DND-41 (cell line): ENCODE data around the gene MAPK8IP1.
A peak's percentile ranks its signal among the peaks of the same experiment; 100 is the strongest.
"Not testable (repeated sequence)": the region's sequence is repeated elsewhere in the genome, so short reads cannot be mapped to it uniquely, and the experiment has no call there.

ENCODE experiments used
- ATAC-seq: fragments of 200-7000 bp; cut with Tn5 transposase; 3 replicates; pipeline ENCODE4 v1.9.1; 2021; ENCODE audit warnings: low read depth; ENCODE audit not compliant: insufficient read depth
- DNase-seq: peaks from one replicate; pipeline ENCODE4 v3.0.0-alpha.2; 2020
- H2AFZ ChIP-seq: 2 replicates; pipeline ENCODE4 v1.6.0; 2012; ENCODE audit warnings: low read depth, low read length
- H3K27ac ChIP-seq: 2 replicates; pipeline ENCODE4 v1.5.1; 2012; ENCODE audit warnings: low read length, inconsistent platforms
- H3K27me3 ChIP-seq: fragments of 200-600 bp; sonication (generic); 2 replicates; pipeline ENCODE4 v1.6.0; 2012; ENCODE audit warnings: low read length, mild to moderate bottlenecking, inconsistent platforms; ENCODE audit not compliant: insufficient read depth, poor library complexity
- H3K36me3 ChIP-seq: 2 replicates; pipeline ENCODE4 v1.5.1; 2012; ENCODE audit warnings: low read length, inconsistent platforms; ENCODE audit not compliant: insufficient read depth
- H3K4me1 ChIP-seq: 2 replicates; pipeline ENCODE4 v1.5.1; 2012; ENCODE audit warnings: mild to moderate bottlenecking, low read length; ENCODE audit not compliant: insufficient read depth
- H3K4me2 ChIP-seq: 2 replicates; pipeline ENCODE4 v1.6.0; 2012; ENCODE audit warnings: mild to moderate bottlenecking, moderate library complexity, low read length, inconsistent platforms; ENCODE audit not compliant: insufficient read depth
- H3K4me3 ChIP-seq, 2 experiments: fragments of 200-600 bp in 1 of 2; shearing (Covaris generic) in 1 of 2; 2 replicates each; pipeline ENCODE4 v1.5.1; 2012 to 2016; ENCODE audit warnings: inconsistent platforms in 2 of 2, low read length in 2 of 2, mild to moderate bottlenecking in 2 of 2, low read depth in 1 of 2, moderate library complexity in 1 of 2
- H3K79me2 ChIP-seq: 2 replicates; pipeline ENCODE4 v1.6.0; 2012; ENCODE audit warnings: low read length, inconsistent platforms; ENCODE audit not compliant: insufficient read depth
- H3K9ac ChIP-seq: 2 replicates; pipeline ENCODE4 v1.6.0; 2012; ENCODE audit warnings: low read depth, mild to moderate bottlenecking, inconsistent platforms, low read length, moderate library complexity
- H3K9me3 ChIP-seq: 2 replicates; pipeline ENCODE4 v1.5.1; 2012; ENCODE audit warnings: low read length, moderate library complexity, mild to moderate bottlenecking, inconsistent platforms; ENCODE audit not compliant: insufficient read depth, severe bottlenecking
- H4K20me1 ChIP-seq: 2 replicates; pipeline ENCODE4 v1.6.0; 2012; ENCODE audit warnings: low read length; ENCODE audit not compliant: insufficient read depth
- EZH2 ChIP-seq: IDR thresholded peaks from 3 replicates; pipeline ENCODE4 v1.6.1; 2012; ENCODE audit warnings: borderline replicate concordance, low read depth, mild to moderate bottlenecking, moderate library complexity, low read length, inconsistent platforms; ENCODE audit not compliant: severe bottlenecking
- TF ChIP-seq, protein P1 (sequence below): IDR thresholded peaks from 2 replicates; pipeline ENCODE4 v1.5.1; 2012; ENCODE audit warnings: borderline replicate concordance, low read length, moderate library complexity, mild to moderate bottlenecking; ENCODE audit not compliant: poor library complexity, severe bottlenecking; ENCODE audit errors: extremely low read depth

Gene MAPK8IP1

DNA sequence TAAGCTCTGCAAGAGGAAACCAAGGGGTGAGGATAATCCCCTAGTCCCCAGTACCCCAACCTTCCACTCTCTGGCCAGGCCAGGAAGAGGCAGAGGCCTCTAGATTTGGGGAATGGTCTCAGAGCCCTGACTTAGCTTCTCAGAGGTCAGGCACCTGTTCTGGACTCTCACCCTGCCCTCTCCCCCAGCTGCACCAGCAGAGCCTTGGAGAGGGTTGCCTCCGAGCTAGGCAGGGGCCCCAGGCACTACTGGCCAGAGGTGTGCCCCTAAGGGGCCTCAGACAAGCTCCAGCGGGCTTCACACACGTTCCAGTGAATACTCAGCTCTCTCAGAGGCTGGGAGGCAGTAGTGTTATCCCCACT lies 13.6 kb downstream of the MAPK8IP1 start:
- Histone ChIP-seq H3K9ac (no peak overlapping the region), H3K36me3 (no peaks in the 10 kb centered on the region), H4K20me1 (peaks cover 5% of the 10 kb centered on the region; the same call in 1 of the 2 replicates), H3K4me2 (no peak overlapping the region), H3K9me3 (no peaks in the 10 kb centered on the region), H3K4me3 (no peak overlapping the region), H2AFZ (no peak overlapping the region), H3K27me3 (no peaks in the 10 kb centered on the region), H3K79me2 (no peaks in the 10 kb centered on the region), H3K27ac (no peak overlapping the region), H3K4me1 (no peaks in the 10 kb centered on the region)
- DNase-seq: no peak
- no peak for TF ChIP-seq EZH2
- TF ChIP-seq, protein P1, sequence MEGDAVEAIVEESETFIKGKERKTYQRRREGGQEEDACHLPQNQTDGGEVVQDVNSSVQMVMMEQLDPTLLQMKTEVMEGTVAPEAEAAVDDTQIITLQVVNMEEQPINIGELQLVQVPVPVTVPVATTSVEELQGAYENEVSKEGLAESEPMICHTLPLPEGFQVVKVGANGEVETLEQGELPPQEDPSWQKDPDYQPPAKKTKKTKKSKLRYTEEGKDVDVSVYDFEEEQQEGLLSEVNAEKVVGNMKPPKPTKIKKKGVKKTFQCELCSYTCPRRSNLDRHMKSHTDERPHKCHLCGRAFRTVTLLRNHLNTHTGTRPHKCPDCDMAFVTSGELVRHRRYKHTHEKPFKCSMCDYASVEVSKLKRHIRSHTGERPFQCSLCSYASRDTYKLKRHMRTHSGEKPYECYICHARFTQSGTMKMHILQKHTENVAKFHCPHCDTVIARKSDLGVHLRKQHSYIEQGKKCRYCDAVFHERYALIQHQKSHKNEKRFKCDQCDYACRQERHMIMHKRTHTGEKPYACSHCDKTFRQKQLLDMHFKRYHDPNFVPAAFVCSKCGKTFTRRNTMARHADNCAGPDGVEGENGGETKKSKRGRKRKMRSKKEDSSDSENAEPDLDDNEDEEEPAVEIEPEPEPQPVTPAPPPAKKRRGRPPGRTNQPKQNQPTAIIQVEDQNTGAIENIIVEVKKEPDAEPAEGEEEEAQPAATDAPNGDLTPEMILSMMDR: no peak
- ATAC-seq: no peak

- no peaks in the 10 kb centered on the region for H3K36me3 ChIP-seq
- ATAC-seq (peak; percentile 61), DNase-seq (peak; percentile 40)
- TF ChIP-seq EZH2: no peak
- H3K27me3 ChIP-seq: no peaks in the 10 kb centered on the region
- no peak overlapping the region for H3K9ac ChIP-seq
- no peaks in the 10 kb centered on the region for H3K4me1 ChIP-seq
- H2AFZ ChIP-seq: no peak overlapping the region
- H3K27ac ChIP-seq: no peak overlapping the region
- H4K20me1 ChIP-seq: peaks cover 5% of the 10 kb centered on the region; the same call in 1 of the 2 replicates
- H3K4me2 ChIP-seq: no peak overlapping the region
- H3K4me3 ChIP-seq: no peak overlapping the region
- no peaks in the 10 kb centered on the region for H3K79me2 ChIP-seq
- H3K9me3 ChIP-seq: no peaks in the 10 kb centered on the region
These were observed 14.2 kb downstream of the MAPK8IP1 start for GRCh38 chr11:45899448-45900174.

GRCh38 chr11:45900175-45900800 lies 14.8 kb downstream of the MAPK8IP1 start:
- not testable (repeated sequence) for H3K27me3 ChIP-seq, H4K20me1 ChIP-seq, H3K4me1 ChIP-seq, H3K4me3 ChIP-seq, DNase-seq, ATAC-seq, H3K9ac ChIP-seq, H3K4me2 ChIP-seq, H3K36me3 ChIP-seq, H3K9me3 ChIP-seq, H3K79me2 ChIP-seq, H3K27ac ChIP-seq, H2AFZ ChIP-seq

GRCh38 chr11:45900916-45901617 lies 15.6 kb downstream of the MAPK8IP1 start:
- no peaks in the 10 kb centered on the region for H3K9me3 ChIP-seq
- H2AFZ ChIP-seq: no peak overlapping the region
- H3K9ac ChIP-seq: no peak overlapping the region
- peaks cover 5% of the 10 kb centered on the region; the same call in 1 of the 2 replicates for H4K20me1 ChIP-seq
- TF ChIP-seq, protein P1: no peak
- no peak for TF ChIP-seq EZH2
- H3K27ac ChIP-seq: no peak overlapping the region
- no peaks in the 10 kb centered on the region for H3K4me1 ChIP-seq
- H3K4me2 ChIP-seq: no peak overlapping the region
- H3K4me3 ChIP-seq: no peak overlapping the region
- no peaks in the 10 kb centered on the region for H3K36me3 ChIP-seq
- H3K79me2 ChIP-seq: no peaks in the 10 kb centered on the region
- DNase-seq: no peak
- no peaks in the 10 kb centered on the region for H3K27me3 ChIP-seq
- ATAC-seq: no peak
